CD14-positive monocyte (primary cell): ENCODE results near the gene ANKRD65. TPM values are rescaled to one million over a fixed set of nuclear protein-coding genes. Genes with fewer than 3 reads are reported as not detected.

Experiments used
- DNase-seq, 3 donors: peaks; one replicate each; pipeline ENCODE4 v3.0.0-alpha.2; 2011 to 2022
- H2AFZ ChIP-seq: 2 replicates; pipeline ENCODE4 v1.6.0; 2012; ENCODE audit warnings: mild to moderate bottlenecking, low read depth, low read length, inconsistent platforms; ENCODE audit not compliant: insufficient read depth, poor library complexity, severe bottlenecking
- H3K27ac ChIP-seq, 2 donors: 1 replicate in 1 of 2; 2 replicates in 1 of 2; pipeline ENCODE4 v1.5.1; 2012 to 2013; ENCODE audit warnings: low read length in 2 of 2, control low read depth in 1 of 2, inconsistent platforms in 1 of 2, low read depth in 1 of 2, mild to moderate bottlenecking in 1 of 2
- H3K27me3 ChIP-seq, 2 donors: one replicate each; pipeline versions ENCODE4 v1.6.0 to v1.6.1; 2011 to 2013; ENCODE audit warnings: low read length in 2 of 2; ENCODE audit not compliant: control insufficient read depth in 2 of 2, insufficient read depth in 2 of 2
- H3K36me3 ChIP-seq, 2 donors: replicated peaks in 1 of 2; 1 replicate in 1 of 2; 2 replicates in 1 of 2; pipeline versions ENCODE4 v1.5.1 to v1.6.1; 2012 to 2013; ENCODE audit warnings: low read length in 2 of 2, control low read depth in 1 of 2, inconsistent platforms in 1 of 2, mild to moderate bottlenecking in 1 of 2; ENCODE audit not compliant: insufficient read depth in 2 of 2, control insufficient read depth in 1 of 2
- H3K4me1 ChIP-seq, 2 donors: 1 replicate in 1 of 2; 2 replicates in 1 of 2; pipeline versions ENCODE4 v1.5.1 to v1.6.1; 2012 to 2013; ENCODE audit warnings: low read length in 2 of 2, control low read depth in 1 of 2, inconsistent platforms in 1 of 2, mild to moderate bottlenecking in 1 of 2, moderate library complexity in 1 of 2; ENCODE audit not compliant: insufficient read depth in 2 of 2, control insufficient read depth in 1 of 2
- H3K4me2 ChIP-seq: replicated peaks from 2 replicates; pipeline ENCODE3; 2012; ENCODE audit warnings: low read length, moderate library complexity, mild to moderate bottlenecking; ENCODE audit not compliant: poor library complexity, severe bottlenecking; ENCODE audit errors: extremely low read depth
- H3K4me3 ChIP-seq, 3 experiments: fragments of 200-600 bp in 1 of 3; sonication (generic) in 1 of 3; replicated peaks in 1 of 3; 1 replicate in 2 of 3; 2 replicates in 1 of 3; pipeline ENCODE4 v1.5.1; 2011 to 2013; ENCODE audit warnings: low read length in 3 of 3, mild to moderate bottlenecking in 3 of 3, control low read depth in 2 of 3, low read depth in 2 of 3, inconsistent platforms in 1 of 3, moderate library complexity in 1 of 3
- H3K79me2 ChIP-seq: 2 replicates; pipeline ENCODE4 v1.6.0; 2012; ENCODE audit warnings: mild to moderate bottlenecking, control low read depth, inconsistent platforms, low read length, moderate library complexity; ENCODE audit not compliant: insufficient read depth
- H3K9ac ChIP-seq: 2 replicates; pipeline ENCODE4 v1.6.0; 2017; ENCODE audit warnings: low read length, mild to moderate bottlenecking; ENCODE audit not compliant: insufficient read depth, poor library complexity, severe bottlenecking
- H3K9me3 ChIP-seq, 2 donors: replicated peaks in 1 of 2; 1 replicate in 1 of 2; 2 replicates in 1 of 2; pipeline versions ENCODE4 v1.5.1 to v1.6.1; 2012 to 2013; ENCODE audit warnings: low read length in 2 of 2, control low read depth in 1 of 2; ENCODE audit not compliant: control insufficient read depth in 1 of 2, insufficient read depth in 1 of 2
- H4K20me1 ChIP-seq: 2 replicates; pipeline ENCODE4 v1.6.0; 2012; ENCODE audit warnings: mild to moderate bottlenecking, low read length, control low read depth, moderate library complexity; ENCODE audit not compliant: insufficient read depth
- H3K27ac Mint-ChIP-seq, 7 donors: one replicate each; pipeline ENCODE4 v1.8.0; 2020; ENCODE audit warnings: mild to moderate bottlenecking in 7 of 7, mixed read lengths in 7 of 7, moderate library complexity in 6 of 7, inconsistent platforms in 2 of 7
- H3K27me3 Mint-ChIP-seq, 3 donors: one replicate each; pipeline ENCODE4 v1.8.0; 2021 to 2022; ENCODE audit warnings: low read depth in 3 of 3, mild to moderate bottlenecking in 3 of 3, mixed read lengths in 3 of 3, moderate library complexity in 3 of 3, inconsistent platforms in 1 of 3
- H3K36me3 Mint-ChIP-seq, 2 donors: one replicate each; pipeline ENCODE4 v1.8.0; 2020; ENCODE audit warnings: mixed read lengths in 2 of 2, inconsistent platforms in 1 of 2, mild to moderate bottlenecking in 1 of 2
- H3K4me1 Mint-ChIP-seq: one replicate; pipeline ENCODE4 v1.8.0; 2020; ENCODE audit warnings: mild to moderate bottlenecking, mixed read lengths
- H3K4me3 Mint-ChIP-seq, 2 donors: one replicate each; pipeline ENCODE4 v1.8.0; 2020; ENCODE audit warnings: mild to moderate bottlenecking in 2 of 2, mixed read lengths in 2 of 2, moderate library complexity in 1 of 2
- H3K9me3 Mint-ChIP-seq, 7 donors: one replicate each; pipeline ENCODE4 v1.8.0; 2020 to 2022; ENCODE audit warnings: mixed read lengths in 7 of 7, mild to moderate bottlenecking in 6 of 7, moderate library complexity in 6 of 7, inconsistent platforms in 2 of 7
- WGBS: methylation state at CpG from one replicate; pipeline ENCODE4 v1.1.5; 2013; ENCODE audit warnings: missing lambda C conversion rate; ENCODE audit not compliant: insufficient coverage; 5-methylcytosine and 5-hydroxymethylcytosine counted together
- intact Hi-C, 2 donors: fragments of 100-400 bp; cut with micrococcal nuclease; formaldehyde crosslinking; loops; one replicate each; pipeline versions ENCODE4 v1.15.0 to v1.15.1; 2023
- polyA plus RNA-seq, 3 donors: library from polyadenylated mRNA; depleted of rRNA in 1 of 3; unstranded in 2 of 3; stranded (reverse) in 1 of 3; fragments of 300-500 nt in 2 of 3; fragments of >200 nt in 1 of 3; fragmentation: Illumina TruSeq in 2 of 3; gene quantifications; 1 replicate in 2 of 3; 2 replicates in 1 of 3; pipeline ENCODE4 v1.2.3, GENCODE V29; 2012 to 2021
- TF ChIP-seq, protein P1 (sequence below): fragments of 200-600 bp; IDR thresholded peaks from one replicate; pipeline ENCODE4 v1.8.0; 2022; ENCODE audit warnings: antibody characterized with exemption, mild to moderate bottlenecking

The ANKRD65 gene
- polyA plus RNA-seq, 3 donors = 0.04 TPM; not detected in 2

DNA sequence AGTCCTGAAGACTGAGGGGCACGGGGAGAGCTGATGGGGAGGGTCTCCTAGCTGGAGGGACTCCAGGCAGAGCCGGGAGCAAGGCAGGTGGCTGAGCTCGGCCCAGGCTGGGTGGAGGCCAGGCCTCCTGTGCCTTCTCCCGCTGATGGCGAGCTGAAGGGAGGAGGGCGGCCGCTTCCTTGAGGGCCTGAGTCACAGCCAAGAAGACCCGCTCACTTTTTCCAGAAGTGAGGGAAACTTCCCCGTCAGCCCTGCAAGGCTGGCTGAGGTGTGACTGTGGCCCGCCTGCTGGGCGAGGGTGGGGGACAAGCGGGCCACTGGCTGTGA is 12.7 kb upstream of the ANKRD65 start:
- H3K27ac Mint-ChIP-seq = no peak overlapping the region
- DNase-seq = peak in 1 of 3 donors; percentile 23
- intact Hi-C loops = no loop called here
- peaks cover 0 to 8% (median 0%) of the 10 kb centered on the region in 7 donors for H3K9me3 Mint-ChIP-seq
- H3K27me3 Mint-ChIP-seq = peaks cover 44 to 95% (median 62%) of the 10 kb centered on the region in 3 donors
- Histone ChIP-seq H3K4me2 (no peak overlapping the region), H3K27ac (no peak overlapping the region), H3K79me2 (no peaks in the 10 kb centered on the region), H3K4me3 (no peak overlapping the region), H3K27me3 (peaks cover 19 to 67% of the 10 kb centered on the region in 2 donors), H2AFZ (no peak overlapping the region), H3K9ac (no peak overlapping the region), H3K36me3 (no peaks in the 10 kb centered on the region), H3K9me3 (peaks cover 0 to 6% of the 10 kb centered on the region in 2 donors), H3K4me1 (peaks cover 8 to 18% of the 10 kb centered on the region in 2 donors), H4K20me1 (no peaks in the 10 kb centered on the region)
- peak overlapping the region in 1 of 2 donors; percentile 30 for H3K4me3 Mint-ChIP-seq
- H3K4me1 Mint-ChIP-seq = peaks cover 12% of the 10 kb centered on the region
- TF ChIP-seq, protein P1, sequence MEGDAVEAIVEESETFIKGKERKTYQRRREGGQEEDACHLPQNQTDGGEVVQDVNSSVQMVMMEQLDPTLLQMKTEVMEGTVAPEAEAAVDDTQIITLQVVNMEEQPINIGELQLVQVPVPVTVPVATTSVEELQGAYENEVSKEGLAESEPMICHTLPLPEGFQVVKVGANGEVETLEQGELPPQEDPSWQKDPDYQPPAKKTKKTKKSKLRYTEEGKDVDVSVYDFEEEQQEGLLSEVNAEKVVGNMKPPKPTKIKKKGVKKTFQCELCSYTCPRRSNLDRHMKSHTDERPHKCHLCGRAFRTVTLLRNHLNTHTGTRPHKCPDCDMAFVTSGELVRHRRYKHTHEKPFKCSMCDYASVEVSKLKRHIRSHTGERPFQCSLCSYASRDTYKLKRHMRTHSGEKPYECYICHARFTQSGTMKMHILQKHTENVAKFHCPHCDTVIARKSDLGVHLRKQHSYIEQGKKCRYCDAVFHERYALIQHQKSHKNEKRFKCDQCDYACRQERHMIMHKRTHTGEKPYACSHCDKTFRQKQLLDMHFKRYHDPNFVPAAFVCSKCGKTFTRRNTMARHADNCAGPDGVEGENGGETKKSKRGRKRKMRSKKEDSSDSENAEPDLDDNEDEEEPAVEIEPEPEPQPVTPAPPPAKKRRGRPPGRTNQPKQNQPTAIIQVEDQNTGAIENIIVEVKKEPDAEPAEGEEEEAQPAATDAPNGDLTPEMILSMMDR = no peak
- WGBS = 0% methylated on average over 9 of the region's 12 CpGs
- H3K36me3 Mint-ChIP-seq = peaks cover 1 to 2% of the 10 kb centered on the region in 2 donors

DNA sequence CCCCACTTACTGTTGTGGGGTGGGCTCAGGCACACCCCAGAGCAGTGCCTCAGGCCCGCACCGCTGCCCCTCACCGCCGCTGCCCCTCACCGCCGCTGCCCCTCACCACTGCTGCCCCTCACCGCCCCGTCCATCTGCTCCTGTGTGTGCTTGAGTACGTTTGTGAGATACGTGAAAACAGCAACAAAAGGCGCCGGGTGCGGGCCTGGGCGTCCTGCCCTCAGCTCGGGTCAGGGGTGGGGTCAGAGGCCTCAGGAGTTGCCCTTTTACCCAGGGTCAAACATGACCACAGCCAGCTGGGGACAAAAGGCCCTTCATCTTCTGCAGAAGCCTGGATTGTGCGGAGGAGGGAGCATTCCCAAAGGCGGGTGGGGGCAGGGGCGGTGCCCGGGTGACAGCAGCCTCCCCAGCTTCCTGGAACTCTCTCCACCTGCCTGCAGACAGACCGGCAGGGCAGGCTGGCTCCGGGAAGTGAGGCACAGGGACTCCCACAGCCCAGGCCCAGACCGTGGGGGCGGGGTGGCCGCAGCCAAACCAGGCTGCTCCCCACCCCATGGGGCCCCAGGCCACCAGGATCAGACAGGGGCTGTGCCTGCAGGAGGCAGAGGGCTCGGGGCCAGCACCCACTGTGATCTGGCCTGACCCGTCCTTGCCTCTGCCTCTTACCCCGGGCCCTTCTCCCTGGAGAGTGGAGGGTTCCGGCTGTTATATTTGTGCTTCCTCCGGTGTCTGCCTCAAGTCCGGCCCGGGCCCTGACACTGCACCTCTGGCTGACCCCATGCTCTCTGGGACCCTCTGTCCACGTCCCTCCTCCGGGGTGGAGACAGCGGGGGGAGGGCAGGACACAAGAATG is 12.1 kb upstream of the ANKRD65 start:
- H3K9me3 ChIP-seq = peaks cover 0 to 6% of the 10 kb centered on the region in 2 donors
- no peaks in the 10 kb centered on the region for H3K36me3 ChIP-seq
- TF ChIP-seq, protein P1 = no peak
- peaks cover 0 to 9% (median 0%) of the 10 kb centered on the region in 7 donors for H3K9me3 Mint-ChIP-seq
- no peak for DNase-seq
- H3K36me3 Mint-ChIP-seq = peaks cover 1 to 2% of the 10 kb centered on the region in 2 donors
- H3K27ac Mint-ChIP-seq = no peak overlapping the region
- H3K27ac ChIP-seq = no peak overlapping the region
- no peak overlapping the region for H2AFZ ChIP-seq
- H3K4me3 ChIP-seq = no peak overlapping the region
- peaks cover 8 to 18% of the 10 kb centered on the region in 2 donors for H3K4me1 ChIP-seq
- H3K9ac ChIP-seq = no peak overlapping the region
- H3K79me2 ChIP-seq = no peaks in the 10 kb centered on the region
- no peaks in the 10 kb centered on the region for H4K20me1 ChIP-seq
- H3K27me3 Mint-ChIP-seq = peaks cover 47 to 95% (median 66%) of the 10 kb centered on the region in 3 donors
- H3K4me1 Mint-ChIP-seq = peaks cover 12% of the 10 kb centered on the region
- WGBS = 44% methylated on average over 28 of the region's 34 CpGs
- peak overlapping the region in 1 of 2 donors; percentile 46 for H3K4me3 Mint-ChIP-seq
- peaks cover 19 to 72% of the 10 kb centered on the region in 2 donors for H3K27me3 ChIP-seq
- no peak overlapping the region for H3K4me2 ChIP-seq
- intact Hi-C loops = no loop called here
